Sigmoid colon (tissue), 7 donors: ENCODE measurements around the gene CNNM2. TPM values are rescaled to one million over a fixed set of nuclear protein-coding genes. Genes with fewer than 3 reads are reported as not detected.
"Not testable (repeated sequence)": the region's sequence is repeated elsewhere in the genome, so short reads cannot be mapped to it uniquely, and the experiment has no call there.

Experiments
- DNase-seq: peaks from one replicate; pipeline ENCODE4 v3.0.0-alpha.2; 2019
- H3K27ac ChIP-seq, 4 donors: fragments of 200-600 bp; sonication (generic); one replicate each; pipeline ENCODE4 v1.5.1; 2016 to 2019; ENCODE audit warnings: mild to moderate bottlenecking in 1 of 4
- H3K27me3 ChIP-seq, 3 donors: fragments of 200-600 bp; sonication (generic); one replicate each; pipeline ENCODE4 v1.5.1; 2019; ENCODE audit warnings: mild to moderate bottlenecking in 1 of 3
- H3K36me3 ChIP-seq, 4 donors: fragments of 200-600 bp; sonication (generic); one replicate each; pipeline ENCODE4 v1.5.1; 2016 to 2019
- H3K4me1 ChIP-seq, 4 donors: fragments of 200-600 bp; sonication (generic); one replicate each; pipeline ENCODE4 v1.5.1; 2017 to 2019
- H3K4me3 ChIP-seq, 4 donors: fragments of 200-600 bp; sonication (generic); one replicate each; pipeline ENCODE4 v1.5.1; 2017 to 2019; ENCODE audit warnings: mild to moderate bottlenecking in 2 of 4, moderate library complexity in 1 of 4
- H3K9me3 ChIP-seq, 4 donors: fragments of 200-600 bp in 3 of 4; sonication (generic) in 3 of 4; one replicate each; pipeline versions ENCODE4 v1.5.1 to v1.6.1; 2013 to 2019
- CTCF ChIP-seq, 4 experiments: fragments of 450-650 bp in 3 of 4; fragments of 200-600 bp in 1 of 4; IDR thresholded peaks; one replicate each; pipeline ENCODE4 v1.5.1; 2016 to 2019; ENCODE audit warnings: antibody characterized with exemption in 4 of 4, mild to moderate bottlenecking in 3 of 4, moderate library complexity in 2 of 4
- EP300 ChIP-seq, 4 donors: sonication (generic); formaldehyde crosslinking; IDR thresholded peaks; one replicate each; pipeline ENCODE4 v1.6.1; 2017; ENCODE audit warnings: antibody characterized with exemption in 4 of 4
- POLR2A ChIP-seq, 2 donors: fragments of 450-650 bp; IDR thresholded peaks; one replicate each; pipeline ENCODE4 v1.6.1; 2016; ENCODE audit warnings: antibody characterized with exemption in 2 of 2, mild to moderate bottlenecking in 2 of 2, moderate library complexity in 2 of 2
- POLR2AphosphoS5 ChIP-seq, 4 donors: sonication (generic); formaldehyde crosslinking; IDR thresholded peaks; one replicate each; pipeline ENCODE4 v1.6.1; 2017; ENCODE audit warnings: antibody characterized with exemption in 4 of 4
- WGBS, 2 donors: extraction: QIAGEN DNeasy Blood & Tissue Kit; methylation state at CpG; one replicate each; pipeline ENCODE4 v1.1.7; 2013; 5-methylcytosine and 5-hydroxymethylcytosine counted together
- intact Hi-C: fragments of 100-400 bp; cut with DNase I; formaldehyde crosslinking; loops from one replicate; pipeline ENCODE4 v1.15.1; 2023
- polyA plus RNA-seq, 3 donors: library from polyadenylated mRNA; stranded (reverse); fragments of 200-250 nt; gene quantifications; one replicate each; pipeline ENCODE4 v1.2.3, GENCODE V29; 2013
- total RNA-seq, 4 donors: library from RNA; depleted of rRNA; stranded (reverse); fragments of >200 nt; gene quantifications; one replicate each; pipeline ENCODE4 v1.1.0, GENCODE V29; 2016
- donor health status: healthy with polysubstance abuse.
- donor health status: Bipolar disorder and iron deficiency.
- donor health status: healthy.

The CNNM2 gene
- total and polyA plus RNA-seq, 7 donors: 2.4 to 11.1 (median 5.8) TPM

- no peak for DNase-seq
- H3K36me3 ChIP-seq: no peaks in the 10 kb centered on the region
- TF ChIP-seq CTCF (IDR thresholded peaks at IDR 0.05) (no peak), POLR2AphosphoS5 (IDR thresholded peaks at IDR 0.05) (no peak), EP300 (IDR thresholded peaks at IDR 0.05) (no peak), POLR2A (IDR thresholded peaks at IDR 0.05) (no peak)
- no peaks in the 10 kb centered on the region for H3K9me3 ChIP-seq
- WGBS, 2 donors: 38 to 66% methylated on average over 1 of the region's 1 CpG
- H3K4me3 ChIP-seq: no peak overlapping the region
- no peaks in the 10 kb centered on the region for H3K27me3 ChIP-seq
- intact Hi-C loops: no loop called here
- no peaks in the 10 kb centered on the region for H3K4me1 ChIP-seq
- H3K27ac ChIP-seq: no peak overlapping the region
Observed at GRCh38 chr10:102997998-102998397, 79.9 kb downstream of the CNNM2 start.

- no peak for DNase-seq
- Histone ChIP-seq H3K27ac (no peak overlapping the region), H3K4me3 (no peak overlapping the region), H3K36me3 (no peaks in the 10 kb centered on the region), H3K9me3 (no peaks in the 10 kb centered on the region), H3K27me3 (no peaks in the 10 kb centered on the region), H3K4me1 (no peaks in the 10 kb centered on the region)
- intact Hi-C loops: no loop called here
- TF ChIP-seq EP300 (IDR thresholded peaks at IDR 0.05): no peak
- TF ChIP-seq POLR2AphosphoS5 (IDR thresholded peaks at IDR 0.05): no peak
- TF ChIP-seq CTCF (IDR thresholded peaks at IDR 0.05): no peak
- no peak for TF ChIP-seq POLR2A (IDR thresholded peaks at IDR 0.05)
- WGBS, 2 donors: 72 to 91% methylated on average over 7 of the region's 7 CpGs
Observed at GRCh38 chr10:102998399-102998907, 80.4 kb downstream of the CNNM2 start.

- H3K4me3 ChIP-seq, H3K4me1 ChIP-seq, H3K36me3 ChIP-seq, DNase-seq, intact Hi-C loops, H3K27me3 ChIP-seq, H3K27ac ChIP-seq, H3K9me3 ChIP-seq: not testable (repeated sequence)
- 97 to 98% methylated on average over 7 of the region's 7 CpGs for WGBS, 2 donors
Observed at GRCh38 chr10:103000050-103000449, 82.0 kb downstream of the CNNM2 start.

- Histone ChIP-seq H3K4me3 (no peak overlapping the region), H3K36me3 (no peaks in the 10 kb centered on the region), H3K27me3 (no peaks in the 10 kb centered on the region), H3K9me3 (peaks cover 0 to 8% (median 1%) of the 10 kb centered on the region in 4 donors), H3K27ac (no peak overlapping the region), H3K4me1 (no peaks in the 10 kb centered on the region)
- DNase-seq: no peak
- intact Hi-C loops: no loop called here
- no peak for TF ChIP-seq EP300 (IDR thresholded peaks at IDR 0.05)
- WGBS, 2 donors: 88 to 94% methylated on average over 5 of the region's 5 CpGs
Observed at GRCh38 chr10:103007017-103007416, 88.9 kb downstream of the CNNM2 start.

GRCh38 chr10:103013416-103013815, 95.3 kb downstream of the CNNM2 start:
- intact Hi-C loops: no loop called here
- no peak overlapping the region for H3K4me3 ChIP-seq
- H3K4me1 ChIP-seq: no peaks in the 10 kb centered on the region
- no peaks in the 10 kb centered on the region for H3K36me3 ChIP-seq
- H3K27me3 ChIP-seq: no peaks in the 10 kb centered on the region
- TF ChIP-seq POLR2A (IDR thresholded peaks at IDR 0.05): no peak
- no peaks in the 10 kb centered on the region for H3K9me3 ChIP-seq
- WGBS, 2 donors: 84 to 95% methylated on average over 5 of the region's 5 CpGs
- H3K27ac ChIP-seq: no peak overlapping the region
- DNase-seq: no peak

GRCh38 chr10:103019425-103019824, 101.3 kb downstream of the CNNM2 start:
- no peak overlapping the region for H3K4me3 ChIP-seq
- TF ChIP-seq POLR2A (IDR thresholded peaks at IDR 0.05) (no peak), POLR2AphosphoS5 (IDR thresholded peaks at IDR 0.05) (no peak), EP300 (IDR thresholded peaks at IDR 0.05) (no peak), CTCF (IDR thresholded peaks at IDR 0.05) (no peak)
- WGBS, 2 donors: 96 to 97% methylated on average over 3 of the region's 3 CpGs
- H3K27ac ChIP-seq: no peak overlapping the region
- H3K36me3 ChIP-seq: no peaks in the 10 kb centered on the region
- peaks cover 0 to 5% (median 0%) of the 10 kb centered on the region in 4 donors for H3K4me1 ChIP-seq
- H3K27me3 ChIP-seq: no peaks in the 10 kb centered on the region
- intact Hi-C loops: no loop called here
- no peaks in the 10 kb centered on the region for H3K9me3 ChIP-seq
- no peak for DNase-seq
